Measurements from ENCODE around the gene CRHR1. TPM values are rescaled to one million over a fixed set of nuclear protein-coding genes. Genes with fewer than 3 reads are reported as not detected.

Gene CRHR1
- total and polyA plus RNA-seq, 2 of the 4 experiments (the other 2 are of a cell fraction), result not detected

GRCh38 chr17:45873728-45874127 lies 89.6 kb downstream of the CRHR1 start:
- no TSS peak for BruUV-seq (replicated peaks)
- in situ Hi-C loops (cut with MboI; ENCODE audit: low sequenced_read_pairs), result no loop called here
- H3K4me2 ChIP-seq (ENCODE audit: low read depth, low read length), result no peak overlapping the region
- no peak for TF ChIP-seq RFX5 (IDR thresholded peaks at IDR 0.05; ENCODE audit: low read depth, low read length)
- no peak for TF ChIP-seq RCOR1 (IDR thresholded peaks at IDR 0.05; ENCODE audit: insufficient replicate concordance, low read length)
- TF ChIP-seq USF2 (IDR thresholded peaks at IDR 0.05; ENCODE audit: low read depth, low read length), result no peak
- no peak for TF ChIP-seq BHLHE40 (IDR thresholded peaks at IDR 0.05; ENCODE audit: low read depth, low read length)
- TF ChIP-seq FOS (IDR thresholded peaks at IDR 0.05; ENCODE audit: low read depth, low read length), result no peak
- TF ChIP-seq CEBPB (IDR thresholded peaks at IDR 0.05; ENCODE audit: low read depth, low read length), result no peak
- no peak for TF ChIP-seq SMC3 (IDR thresholded peaks at IDR 0.05; ENCODE audit: low read depth, low read length)
- TF ChIP-seq MXI1 (IDR thresholded peaks at IDR 0.05; ENCODE audit: borderline replicate concordance, low read depth, low read length), result no peak
- no peak for TF ChIP-seq ELK1 (IDR thresholded peaks at IDR 0.05; ENCODE audit: borderline replicate concordance, low read depth, low read length)
- TF ChIP-seq MAZ (IDR thresholded peaks at IDR 0.05; ENCODE audit: borderline replicate concordance, low read depth, low read length), result no peak
- TF ChIP-seq NFE2L2 (IDR thresholded peaks at IDR 0.05; ENCODE audit: low read depth, low read length), result no peak
- no peak for TF ChIP-seq RAD21 (IDR thresholded peaks at IDR 0.05; ENCODE audit: low read length)
- TF ChIP-seq CTCF (conservative IDR thresholded peaks at IDR 0.05; ENCODE audit: low read depth, low read length), result no peak
- TF ChIP-seq POLR2A (IDR thresholded peaks at IDR 0.05; ENCODE audit: low read depth, low read length), result no peak
- TF ChIP-seq CHD1 (IDR thresholded peaks at IDR 0.05; ENCODE audit: low read depth, low read length), result no peak
- peaks cover 11% of the 10 kb centered on the region for H3K27me3 ChIP-seq (ENCODE audit: control insufficient read depth, insufficient read depth, low read length)
- no peaks in the 10 kb centered on the region for H3K36me3 ChIP-seq (ENCODE audit: control insufficient read depth, insufficient read depth, low read length)
- no peak overlapping the region for H2AK5ac ChIP-seq (ENCODE audit: low read depth, low read length)
- no peaks in the 10 kb centered on the region for H4K20me1 ChIP-seq (ENCODE audit: insufficient read depth, low read length)
- CTCF ChIA-PET, result interaction anchor here (0.6 kb wide), 1 partner anchor 10 kb away, joined by 8 read pairs; no protein-coding TSS in a partner anchor
- H2BK20ac ChIP-seq (ENCODE audit: low read depth, low read length), result no peak overlapping the region
- H2BK15ac ChIP-seq (ENCODE audit: low read depth, low read length), result no peak overlapping the region
- no peak overlapping the region for H3K4me3 ChIP-seq (ENCODE audit: insufficient read depth, low read depth, low read length)
- H3K14ac ChIP-seq (replicated peaks; ENCODE audit: low read depth, low read length), result no peak overlapping the region
- H3K27ac ChIP-seq (ENCODE audit: insufficient read depth, low read length), result no peak overlapping the region
- H4K8ac ChIP-seq (ENCODE audit: low read depth in 2 of 2, low read length in 2 of 2), result no peak overlapping the region
- no peaks in the 10 kb centered on the region for H3K9me1 ChIP-seq (ENCODE audit: insufficient read depth, low read length)
- no peaks in the 10 kb centered on the region for H3K79me1 ChIP-seq (ENCODE audit: low read depth in 1 of 2, low read length in 2 of 2)
- H3K4me1 ChIP-seq (ENCODE audit: control insufficient read depth, insufficient read depth, low read length), result no peaks in the 10 kb centered on the region
- no peak overlapping the region for H3K56ac ChIP-seq (ENCODE audit: extremely low read depth, insufficient read depth, low read length)
- ATAC-seq (ENCODE audit: low read depth), result no peak
- no peak overlapping the region for H4K91ac ChIP-seq (ENCODE audit: insufficient read depth, low read depth, low read length)
- no peak for DNase-seq
- H3K9me3 ChIP-seq (ENCODE audit: control insufficient read depth, insufficient read depth, low read length), result peaks cover 3% of the 10 kb centered on the region; the same call in 1 of the 2 replicates
- dilution Hi-C loops (cut with HindIII; ENCODE audit: low sequenced_read_pairs, unreplicated experiment), result loop anchor here (25.0 kb wide), 1 partner anchor 236 kb away; no protein-coding TSS in a partner anchor
- no peak overlapping the region for H4K5ac ChIP-seq (ENCODE audit: low read depth, low read length)
- no peak overlapping the region for H2AK9ac ChIP-seq (replicated peaks; ENCODE audit: low read depth, low read length, poor library complexity)
- no peak overlapping the region for H2BK120ac ChIP-seq (ENCODE audit: low read depth, low read length)
- H2AFZ ChIP-seq (replicated peaks; ENCODE audit: low read length, poor library complexity), result no peak overlapping the region
- H3K18ac ChIP-seq (ENCODE audit: low read depth, low read length), result no peak overlapping the region
- no peak overlapping the region for H3K4ac ChIP-seq (ENCODE audit: low read depth, low read length)
- POLR2A ChIA-PET (ENCODE audit: unreplicated experiment), result no interaction called here
- intact Hi-C loops (cut with micrococcal nuclease), result no loop called here
- WGBS, 2 experiments (ENCODE audit: extremely low coverage in 2 of 2, insufficient read length in 1 of 2), result 3% methylated on average over 4 of the region's 6 CpGs; no CpG with 5 or more reads in 1 of the 2 experiments
- H3K23ac ChIP-seq (ENCODE audit: low read depth, low read length), result no peak overlapping the region
- no peak overlapping the region for H2BK5ac ChIP-seq (ENCODE audit: low read depth, low read length, poor library complexity, severe bottlenecking)
- no peak overlapping the region for H3K9ac ChIP-seq (ENCODE audit: low read depth, low read length)
